Measurements from ENCODE around the gene ZNF512B.

GRCh38 chr20:63911176-63911575, 58.6 kb downstream of the ZNF512B start:
- TF ChIP-seq RAD21 (IDR thresholded peaks at IDR 0.05; ENCODE audit: low read depth), result no peak
- TF ChIP-seq REST (IDR thresholded peaks at IDR 0.05; ENCODE audit: low read depth), result no peak
- TF ChIP-seq EP300 (IDR thresholded peaks at IDR 0.05; ENCODE audit: borderline replicate concordance), result no peak
- no peak for TF ChIP-seq MAX (IDR thresholded peaks at IDR 0.05)
- TF ChIP-seq YY1 (IDR thresholded peaks at IDR 0.05; ENCODE audit: low read depth), result no peak
- no peak for TF ChIP-seq EGR1 (IDR thresholded peaks at IDR 0.05)
- no peak for TF ChIP-seq FOXM1 (IDR thresholded peaks at IDR 0.05; ENCODE audit: borderline replicate concordance, low read depth)
